ENCODE data around the gene CTNNA3.
"Not testable (repeated sequence)": the region's sequence is repeated elsewhere in the genome, so short reads cannot be mapped to it uniquely, and the experiment has no call there.

The CTNNA3 gene

DNA sequence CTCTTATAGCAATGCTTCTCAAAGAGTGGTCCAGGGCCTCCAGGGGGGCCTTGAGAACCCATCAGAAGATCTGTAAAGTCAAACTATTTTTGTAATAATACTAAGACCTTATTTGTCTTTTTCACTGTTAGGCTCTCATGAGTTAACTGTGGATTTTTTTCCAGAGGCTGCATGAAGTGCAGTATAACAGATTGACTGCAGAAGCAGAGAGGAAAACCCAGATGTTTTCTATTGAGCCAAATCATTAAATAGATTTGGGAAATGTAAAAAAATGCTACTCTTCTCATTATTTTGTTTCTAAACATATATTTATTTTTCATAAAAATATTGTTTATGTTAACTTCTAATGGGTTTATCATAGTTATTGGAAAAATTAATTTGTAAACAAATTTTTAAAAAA, 1359.2 kb downstream of the CTNNA3 start:
- no peak for DNase-seq

DNA sequence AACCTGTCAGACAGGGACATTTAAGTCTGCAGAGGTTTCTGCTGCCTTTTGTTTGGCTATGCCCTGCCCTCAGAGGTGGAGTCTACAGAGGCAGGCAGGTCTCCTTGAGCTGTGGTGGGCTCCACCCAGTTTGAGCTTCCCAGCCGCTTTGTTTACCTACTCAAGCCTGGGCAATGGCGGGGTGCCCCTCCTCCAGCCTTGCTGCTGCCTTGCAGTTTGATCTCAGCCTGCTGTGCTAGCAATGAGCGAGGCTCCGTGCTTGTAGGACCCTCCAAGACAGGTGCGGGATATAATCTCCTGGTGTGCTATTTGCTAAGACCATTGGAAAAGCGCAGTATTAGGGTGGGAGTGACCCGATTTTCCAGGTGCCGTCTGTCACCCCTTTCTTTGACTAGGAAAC, 1360.2 kb downstream of the CTNNA3 start:
- not testable (repeated sequence) for DNase-seq

DNA sequence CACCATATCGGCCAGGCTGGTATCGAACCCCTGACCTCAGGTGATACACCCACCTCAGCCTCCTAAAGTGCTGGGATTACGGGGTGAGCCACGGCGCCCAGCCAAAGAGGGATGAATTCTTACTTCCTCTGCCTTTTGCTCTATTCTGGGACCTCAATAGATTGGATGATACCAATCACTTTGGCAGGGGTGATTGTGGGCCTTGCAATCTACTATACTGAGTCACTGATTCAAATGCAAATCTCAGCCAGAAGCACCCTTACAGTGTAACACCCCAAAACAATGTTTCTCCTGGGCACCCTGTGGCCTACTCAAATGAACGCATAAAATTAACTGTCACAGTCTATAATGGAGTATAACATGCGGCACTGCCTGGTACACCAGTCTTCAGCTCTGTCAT, 1366.8 kb downstream of the CTNNA3 start:
- no peak for DNase-seq

DNA sequence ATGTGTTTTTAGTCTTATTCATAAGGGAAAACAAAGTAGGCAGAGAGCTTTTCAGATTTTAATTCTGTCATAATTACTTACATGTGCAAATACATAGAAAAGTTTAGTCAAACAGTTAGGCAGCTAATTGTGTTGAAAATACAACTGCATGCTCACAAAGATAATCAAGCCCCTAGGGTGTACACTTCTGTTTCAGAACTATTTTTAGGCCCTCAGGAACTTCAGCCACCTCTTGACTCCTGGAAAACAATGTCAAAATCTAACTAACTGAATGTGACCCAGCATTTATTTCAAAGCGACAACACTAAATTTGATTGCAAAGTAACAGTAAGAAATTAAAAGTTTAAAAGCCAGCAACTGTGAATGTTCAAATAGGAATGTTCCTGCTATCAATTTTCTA, 1369.1 kb downstream of the CTNNA3 start:
- DNase-seq: no peak

DNA sequence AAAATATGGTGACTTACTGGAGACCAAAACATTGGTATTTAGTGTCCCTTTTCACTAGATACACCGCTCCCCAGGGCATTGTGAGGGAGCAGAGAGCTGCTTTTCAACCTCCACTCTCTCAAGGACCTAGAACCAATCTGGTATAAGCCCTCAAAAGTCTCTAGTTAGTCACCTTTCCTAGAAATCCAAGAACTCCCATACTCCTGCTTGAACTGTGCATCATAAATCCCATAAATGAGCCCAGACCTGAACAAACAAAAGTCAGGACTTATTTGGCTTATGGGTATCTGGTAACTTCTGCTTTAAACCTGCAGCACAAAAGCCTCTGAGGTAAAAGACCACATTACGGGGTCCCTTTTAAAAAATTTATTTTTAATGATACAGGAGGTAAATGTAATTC, 1373.2 kb downstream of the CTNNA3 start:
- no peak for DNase-seq

DNA sequence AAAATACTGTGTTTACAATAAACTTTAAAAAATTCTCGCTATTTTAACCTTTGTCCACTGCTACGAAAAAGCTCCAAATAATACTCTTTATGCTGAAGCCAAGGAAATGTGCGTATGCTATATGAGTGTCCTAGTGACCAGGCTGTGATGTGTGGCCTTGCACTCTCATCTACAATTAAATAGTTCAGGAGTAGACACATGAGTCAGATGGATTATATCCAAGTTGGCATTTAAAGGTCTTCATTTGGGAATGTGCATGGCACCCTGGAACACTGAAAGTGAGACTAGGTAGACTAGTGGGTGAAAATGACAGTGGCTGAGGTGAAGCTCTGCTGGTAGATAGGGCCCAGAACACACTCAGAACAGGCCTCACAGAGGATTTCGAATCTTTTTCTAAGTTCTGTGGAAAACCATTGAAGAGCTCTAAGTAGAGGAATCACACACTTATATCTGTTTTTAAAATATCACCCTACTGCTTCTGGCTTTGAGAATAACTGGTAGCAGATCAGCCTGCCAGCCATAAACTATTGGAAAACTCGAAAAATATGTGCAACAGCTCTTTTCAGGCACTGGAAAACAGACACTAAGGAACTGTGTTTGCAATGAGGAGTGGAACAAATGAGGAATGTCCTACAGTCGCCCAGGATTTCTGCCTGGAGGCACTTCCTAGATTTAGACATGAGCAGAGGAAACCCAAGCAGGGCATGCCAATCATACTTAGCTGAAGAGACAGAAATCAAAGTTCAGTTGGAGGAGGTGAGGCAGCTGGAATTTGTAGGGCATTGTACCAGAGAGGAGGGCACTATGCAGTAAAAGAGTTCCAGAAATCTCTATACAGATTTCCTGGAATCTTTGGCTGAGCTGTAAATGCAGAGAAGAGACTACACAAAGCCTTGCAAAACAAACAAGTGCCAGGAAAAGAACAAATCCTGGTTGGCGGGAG, 1374.0 kb downstream of the CTNNA3 start:
- DNase-seq: no peak

DNA sequence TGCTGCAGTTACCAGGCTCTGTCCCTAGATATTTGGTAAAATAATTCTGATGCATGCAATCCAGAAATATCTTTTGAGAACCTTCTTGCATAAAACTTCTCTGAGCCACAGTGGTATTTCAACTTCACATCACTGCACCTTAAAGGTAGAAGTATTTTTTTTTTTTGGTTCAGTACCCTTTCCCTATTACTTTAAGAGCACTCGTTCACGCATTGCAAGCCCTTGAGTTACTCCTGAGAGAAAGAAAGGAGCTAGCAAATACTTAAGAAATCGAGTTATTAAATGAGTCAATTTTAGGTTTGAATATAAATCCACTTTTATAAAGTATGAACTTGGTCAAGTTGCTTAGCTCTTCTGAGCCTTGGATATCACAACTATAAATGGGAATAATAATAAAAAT, 1377.2 kb downstream of the CTNNA3 start:
- no peak for DNase-seq

DNA sequence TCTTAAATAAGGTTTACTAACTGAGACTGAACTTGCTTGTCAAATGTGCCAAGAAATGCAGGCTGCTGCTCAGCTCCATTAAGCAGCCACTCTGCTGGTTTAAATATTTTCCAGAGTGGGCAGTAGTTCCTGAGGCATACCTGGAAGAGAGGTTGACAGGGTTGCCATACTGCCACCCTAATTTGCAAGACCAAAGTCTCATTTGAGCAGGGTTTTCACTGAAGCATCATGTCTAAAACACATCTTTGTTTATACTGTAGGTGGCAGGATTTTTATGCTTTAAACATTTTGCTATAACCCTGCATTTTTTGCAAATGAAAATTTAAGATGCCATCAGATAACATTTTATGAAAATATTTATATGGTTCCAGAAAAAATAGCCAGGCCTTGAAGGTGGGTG, 1388.2 kb downstream of the CTNNA3 start:
- DNase-seq: no peak

DNA sequence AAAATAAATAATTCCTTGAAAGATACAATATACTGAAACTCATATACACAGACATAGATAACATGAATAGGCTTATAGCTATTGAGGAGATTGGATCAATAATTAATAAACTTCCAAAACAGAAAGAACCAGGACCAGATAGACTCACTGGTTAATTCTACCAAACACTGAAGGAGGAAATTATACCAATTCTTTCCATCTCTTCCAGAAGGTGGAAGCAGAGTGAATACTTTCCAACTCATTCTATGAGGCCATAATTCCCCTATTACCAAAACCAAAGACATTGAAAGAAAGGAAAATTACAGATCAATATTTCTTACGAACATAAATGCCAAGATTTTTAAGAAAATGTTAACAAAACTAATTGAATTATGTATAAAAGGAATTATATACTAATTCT, 1394.9 kb downstream of the CTNNA3 start:
- no peak for DNase-seq

DNA sequence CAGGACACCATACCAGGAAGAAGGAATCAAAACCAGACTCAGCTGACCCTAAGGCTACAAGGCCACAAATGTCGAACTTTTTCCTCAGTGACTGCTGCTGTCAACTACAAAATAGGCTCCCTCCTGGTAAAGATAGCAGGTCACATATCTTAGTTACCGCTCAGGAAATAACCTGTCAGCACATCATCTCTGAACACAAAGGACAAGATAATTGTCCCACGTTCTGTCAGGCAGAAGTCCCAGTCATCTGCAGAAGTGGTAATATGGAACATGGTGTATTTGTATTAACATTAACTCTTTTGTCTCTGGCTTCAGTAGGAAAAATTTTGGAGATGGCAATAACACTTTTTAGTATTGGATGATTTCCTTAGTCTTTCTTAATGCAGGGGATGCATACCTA, 1400.4 kb downstream of the CTNNA3 start:
- DNase-seq: no peak

DNA sequence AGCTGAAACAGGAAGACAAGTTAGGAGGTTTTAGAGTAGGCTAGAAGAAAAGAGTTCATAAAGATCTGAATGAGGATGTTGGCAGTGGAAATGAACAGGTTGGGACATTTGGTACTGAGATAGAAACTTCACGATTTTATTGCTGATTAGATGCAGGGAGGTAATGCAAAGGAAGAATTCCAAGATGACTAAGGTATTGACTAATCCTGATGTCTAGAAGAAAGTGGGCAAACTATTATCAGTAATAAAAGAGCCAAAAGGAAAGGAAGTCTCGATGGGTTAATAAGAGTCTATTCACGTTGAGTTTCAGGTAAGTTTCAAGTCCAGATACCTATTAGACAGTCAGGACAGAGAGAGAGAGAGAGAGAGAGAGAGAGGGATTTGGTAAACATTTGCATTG, 1401.5 kb downstream of the CTNNA3 start:
- no peak for DNase-seq

DNA sequence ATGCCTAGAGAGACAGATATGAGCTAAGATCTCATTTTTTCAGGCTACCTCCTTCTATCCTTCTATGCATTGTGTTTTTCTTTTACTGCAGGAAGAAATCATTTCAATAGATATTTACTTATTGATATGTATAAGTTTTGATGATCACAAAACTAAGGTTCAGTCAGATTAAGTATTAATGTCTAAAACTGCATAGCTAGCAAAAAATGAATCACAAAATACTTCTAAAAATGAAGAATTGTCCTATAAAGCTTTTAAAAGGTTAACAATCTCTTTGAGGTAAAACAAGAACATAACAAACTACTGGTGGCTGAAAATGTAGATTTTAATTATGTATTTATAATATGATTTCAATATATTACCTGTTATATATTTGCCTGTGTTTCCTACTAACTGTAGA, 1403.1 kb downstream of the CTNNA3 start:
- no peak for DNase-seq

DNA sequence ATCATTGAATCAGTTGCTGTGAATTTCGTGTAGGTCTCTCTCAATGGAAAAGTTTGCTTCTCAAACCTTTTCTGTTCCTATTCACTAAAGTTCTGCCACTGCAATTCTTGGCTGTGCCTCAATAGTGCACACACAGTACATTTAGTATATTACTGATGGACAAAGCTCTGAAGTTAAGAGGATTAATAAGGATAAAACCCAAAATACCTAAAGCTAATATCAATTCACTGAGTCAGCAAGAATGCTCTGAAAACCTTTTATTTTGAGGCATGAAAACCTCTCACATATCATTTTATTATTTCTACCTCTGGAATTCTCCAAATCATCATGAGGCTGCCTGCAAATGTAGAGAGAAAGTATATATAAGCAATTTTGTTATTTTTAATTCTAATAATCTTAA, 1403.5 kb downstream of the CTNNA3 start:
- DNase-seq: no peak

DNA sequence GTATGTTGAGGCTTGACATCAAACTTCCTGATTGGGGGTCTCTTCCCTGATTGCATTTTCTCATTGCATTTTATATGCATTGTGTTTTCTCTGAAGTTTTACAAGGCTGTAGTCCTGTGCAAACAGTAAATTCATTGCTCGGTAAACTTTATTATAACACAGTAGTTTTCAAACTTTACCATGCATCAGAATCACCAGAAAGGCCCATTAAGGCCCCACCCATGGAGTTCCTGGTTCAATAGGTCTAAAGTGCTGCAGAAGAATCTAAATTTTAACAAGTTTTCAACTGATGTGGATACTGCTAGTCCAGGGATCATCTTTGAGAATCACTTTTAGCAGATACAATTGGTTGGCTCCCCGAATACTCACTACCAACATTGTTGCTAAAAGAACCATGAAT, 1404.9 kb downstream of the CTNNA3 start:
- no peak for DNase-seq

DNA sequence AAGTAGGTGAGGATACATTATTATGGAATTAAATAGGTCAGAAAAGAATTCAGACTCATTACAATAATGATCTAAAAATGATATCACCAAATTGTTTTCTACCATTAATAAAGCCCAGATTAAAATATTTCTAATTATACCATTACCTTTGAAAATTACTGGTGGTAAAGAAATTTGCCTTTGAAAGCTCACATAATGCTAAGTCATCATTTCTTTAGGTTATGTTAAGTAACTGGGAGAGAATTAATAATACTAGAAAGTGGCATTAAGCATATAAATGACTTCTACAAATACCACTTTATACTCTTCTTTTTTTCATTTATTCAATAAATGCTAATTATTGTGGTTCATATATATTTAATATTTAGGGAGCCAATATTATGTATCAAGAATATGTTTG, 1411.4 kb downstream of the CTNNA3 start:
- no peak for DNase-seq

DNA sequence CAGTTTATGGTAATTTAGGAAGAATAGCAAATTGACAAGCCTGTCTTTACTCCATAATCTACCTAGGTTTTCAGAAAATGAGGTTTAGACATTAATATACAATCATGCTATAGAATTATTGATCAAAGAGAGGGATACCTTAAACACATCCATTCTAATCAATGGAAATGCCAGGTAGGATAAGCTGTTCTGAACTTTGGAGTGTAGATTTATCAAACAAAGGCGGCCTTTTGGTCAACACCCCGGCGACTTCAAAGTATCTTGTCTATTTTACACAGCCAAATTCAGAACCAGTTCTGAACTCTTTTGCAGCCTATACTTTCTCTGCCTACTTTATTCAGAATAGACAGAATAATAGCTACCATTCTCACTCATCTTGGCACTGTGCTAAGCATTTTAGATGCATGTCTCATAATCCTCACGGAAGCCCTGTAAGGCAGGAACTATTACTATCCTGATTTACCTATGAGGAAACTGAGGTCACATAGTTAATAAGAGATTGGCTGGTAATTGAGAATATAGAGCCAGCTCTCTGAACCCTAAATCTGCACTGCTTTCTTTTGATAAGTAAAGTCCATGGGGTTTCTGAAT, 1412.0 kb downstream of the CTNNA3 start:
- no peak for DNase-seq

DNA sequence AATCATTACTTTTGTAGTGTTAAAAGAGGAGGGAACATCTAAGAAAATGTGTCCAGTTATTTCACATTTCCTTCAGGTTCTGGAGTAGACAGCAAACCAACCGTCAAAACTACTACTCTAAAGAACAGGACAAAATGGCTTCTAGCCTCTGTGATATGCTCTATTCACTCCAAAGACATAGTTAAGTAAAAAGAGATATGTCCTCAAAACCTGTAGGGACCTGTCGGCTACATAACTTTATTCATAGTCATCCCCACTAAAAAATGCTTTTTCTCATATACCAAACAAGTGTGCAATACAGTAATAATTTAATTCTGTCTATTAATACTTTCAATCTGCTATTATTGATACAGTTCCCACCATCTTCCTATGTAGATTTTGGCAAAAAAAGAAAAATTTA, 1412.9 kb downstream of the CTNNA3 start:
- DNase-seq: no peak

DNA sequence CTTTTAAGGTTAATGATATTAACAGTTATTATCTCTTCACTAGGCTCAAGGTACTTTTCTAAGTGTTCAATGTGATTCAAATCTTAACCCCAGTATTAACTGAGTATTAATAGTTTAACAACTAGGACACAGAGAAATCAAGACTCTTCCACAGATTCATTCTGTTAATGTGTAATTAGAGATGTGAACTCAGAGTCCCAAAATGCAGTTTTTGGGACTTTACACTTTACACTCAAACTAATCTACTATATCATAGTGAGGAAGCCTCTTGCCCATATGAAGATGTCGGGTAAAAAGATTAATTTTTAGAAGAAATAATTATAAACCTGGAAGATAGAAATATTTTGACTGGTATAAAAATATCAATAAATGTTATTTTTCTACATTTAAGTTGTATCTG, 1414.7 kb downstream of the CTNNA3 start:
- DNase-seq: no peak

DNA sequence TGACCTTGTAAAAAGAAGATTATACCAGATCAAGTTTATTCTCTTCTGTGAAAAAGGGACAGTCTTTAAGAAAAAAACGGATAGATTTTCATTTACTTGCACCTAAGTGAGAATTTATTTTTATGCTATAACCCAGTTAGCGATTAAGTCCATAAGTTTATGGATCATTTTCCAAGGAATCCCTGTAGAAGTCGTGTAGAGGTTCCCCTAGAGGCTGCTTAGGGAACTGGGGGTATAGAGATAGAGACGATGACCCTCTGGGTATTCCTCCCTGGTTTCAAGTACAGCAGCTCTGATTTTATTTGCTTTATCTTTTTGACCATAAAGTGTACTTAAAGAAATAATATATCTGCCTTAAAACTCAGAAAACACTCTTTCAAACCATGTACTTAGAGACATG, 1418.5 kb downstream of the CTNNA3 start:
- no peak for DNase-seq

DNA sequence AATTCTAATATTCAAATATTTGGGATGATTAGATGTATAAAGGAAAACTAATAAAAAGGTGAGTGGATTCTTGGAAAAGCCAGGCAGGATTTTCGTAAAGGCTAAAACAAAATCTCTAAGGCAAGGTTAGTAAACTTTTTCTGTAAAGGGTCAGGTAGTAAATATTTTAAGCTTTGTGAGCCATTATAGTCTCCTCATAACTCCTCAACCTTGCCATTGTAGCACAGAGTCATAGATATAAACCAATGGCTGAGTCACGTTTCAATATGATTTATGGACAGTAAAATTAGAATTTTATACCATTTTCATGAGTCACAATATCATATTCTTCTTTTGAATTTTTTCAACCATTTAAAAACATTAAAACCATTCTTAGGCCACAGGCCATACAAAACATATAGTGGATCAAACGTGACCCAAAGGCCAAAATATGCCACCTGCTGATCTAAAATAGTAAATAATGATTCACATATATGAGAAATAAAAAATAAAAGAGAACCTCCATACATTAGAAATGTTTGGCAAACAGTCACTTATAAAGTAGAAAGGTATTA, 1422.0 kb downstream of the CTNNA3 start:
- DNase-seq: no peak

DNA sequence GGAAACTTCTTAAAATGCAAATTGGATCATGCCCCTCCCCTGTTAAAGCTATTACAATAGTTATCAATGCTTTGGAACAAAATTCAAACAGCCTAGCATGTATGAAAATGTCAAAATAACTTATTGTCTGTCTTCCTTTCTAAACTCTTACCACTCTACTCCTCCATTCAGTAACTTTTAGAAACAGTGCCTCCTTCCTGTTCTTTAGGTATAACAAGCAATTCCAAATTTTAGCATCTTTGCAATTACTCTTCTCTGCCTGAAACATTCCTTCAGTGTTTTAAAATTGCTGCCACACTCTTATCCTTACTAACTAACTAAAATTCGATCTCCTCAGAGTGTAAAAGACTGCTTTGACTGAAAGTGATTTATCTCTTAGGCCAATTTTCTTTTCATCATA, 1430.6 kb downstream of the CTNNA3 start:
- DNase-seq: no peak

DNA sequence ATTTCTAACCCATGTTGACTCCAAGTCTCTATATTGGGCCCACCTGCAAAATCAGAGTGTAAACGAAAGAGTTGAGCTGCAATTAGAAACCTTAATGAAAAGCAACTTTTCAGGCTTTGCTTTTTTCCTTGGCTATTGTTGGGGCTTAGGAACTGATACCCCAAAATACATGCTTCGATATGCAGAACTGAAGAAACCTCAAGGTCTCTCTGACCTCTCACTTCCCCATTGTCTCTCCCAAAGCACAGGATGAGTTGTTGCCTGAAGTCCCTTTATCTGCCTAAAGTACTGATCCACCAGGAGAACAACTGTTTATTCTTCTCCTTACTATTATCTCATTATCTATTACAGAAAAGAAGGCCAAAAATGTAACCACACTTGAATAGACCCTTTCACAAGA, 1436.2 kb downstream of the CTNNA3 start:
- DNase-seq: no peak

DNA sequence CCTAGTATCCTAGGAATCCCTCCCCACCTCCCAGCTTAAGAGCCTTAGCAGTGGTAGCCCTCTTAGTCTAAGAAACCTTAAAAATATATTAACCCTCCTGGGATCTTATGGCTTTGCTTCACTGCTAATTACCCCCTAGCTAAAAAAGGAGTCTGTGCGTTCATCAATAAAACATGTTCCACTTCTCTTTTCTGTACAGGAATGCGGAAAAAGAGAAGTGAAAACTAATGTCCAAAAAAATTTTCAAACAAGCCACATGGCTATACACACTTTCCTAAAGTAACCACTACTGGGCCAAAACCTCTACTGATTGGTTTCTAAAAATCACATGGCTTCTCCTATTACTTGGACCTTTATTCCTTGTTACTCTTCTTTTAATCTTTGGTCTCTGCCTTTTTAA, 1437.3 kb downstream of the CTNNA3 start:
- no peak for DNase-seq

DNA sequence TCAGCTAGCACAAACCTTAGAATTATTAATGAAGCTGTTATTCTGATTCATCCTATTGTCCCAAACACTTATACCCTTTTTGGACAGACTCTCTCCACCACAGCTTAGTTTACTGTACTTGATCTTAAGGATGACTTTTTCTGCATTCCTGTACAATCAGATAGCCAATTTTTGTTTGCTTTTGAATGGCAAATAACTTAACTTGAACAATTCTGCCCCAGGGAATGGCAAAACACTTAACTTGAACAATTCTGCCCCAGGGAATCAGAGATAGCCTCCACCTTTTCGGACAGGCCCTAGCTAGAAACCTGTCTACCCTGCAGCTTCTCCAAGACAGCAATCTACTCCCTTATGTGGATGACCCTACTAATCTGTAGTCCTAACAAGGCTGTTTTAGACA, 1438.2 kb downstream of the CTNNA3 start:
- DNase-seq: no peak
